WERI-Rb-1 (cell line): ENCODE results near the gene PUDP.
A peak's percentile ranks its signal among the peaks of the same experiment; 100 is the strongest.

Experiments
- DNase-seq: peaks from one replicate; pipeline ENCODE4 v3.0.0-alpha.2; 2020
- H3K27ac ChIP-seq: fragments of 250-450 bp; sonication (Bioruptor Pico); 2 replicates; pipeline ENCODE4 v1.5.1; 2020; ENCODE audit warnings: mild to moderate bottlenecking, moderate library complexity
- H3K27me3 ChIP-seq: fragments of 250-450 bp; sonication (Bioruptor Pico); 2 replicates; pipeline ENCODE4 v1.5.1; 2021; ENCODE audit warnings: mild to moderate bottlenecking, low read depth, moderate library complexity; ENCODE audit not compliant: insufficient read depth, severe bottlenecking
- H3K36me3 ChIP-seq: fragments of 250-450 bp; sonication (Bioruptor Pico); 2 replicates; pipeline ENCODE4 v1.5.1; 2020; ENCODE audit warnings: mild to moderate bottlenecking, moderate library complexity
- H3K4me3 ChIP-seq: 2 replicates; pipeline ENCODE4 v1.5.1; 2011; ENCODE audit warnings: low read depth, mild to moderate bottlenecking, control low read depth, low read length
- H3K9me3 ChIP-seq: fragments of 250-450 bp; sonication (Bioruptor Pico); 2 replicates; pipeline ENCODE4 v1.5.1; 2021; ENCODE audit warnings: mild to moderate bottlenecking, moderate library complexity; ENCODE audit not compliant: severe bottlenecking
- CTCF ChIP-seq: IDR thresholded peaks from 2 replicates; pipeline ENCODE4 v1.5.1; 2011; ENCODE audit warnings: low read depth, mild to moderate bottlenecking, control low read depth, inconsistent platforms, low read length

PUDP gene

DNA sequence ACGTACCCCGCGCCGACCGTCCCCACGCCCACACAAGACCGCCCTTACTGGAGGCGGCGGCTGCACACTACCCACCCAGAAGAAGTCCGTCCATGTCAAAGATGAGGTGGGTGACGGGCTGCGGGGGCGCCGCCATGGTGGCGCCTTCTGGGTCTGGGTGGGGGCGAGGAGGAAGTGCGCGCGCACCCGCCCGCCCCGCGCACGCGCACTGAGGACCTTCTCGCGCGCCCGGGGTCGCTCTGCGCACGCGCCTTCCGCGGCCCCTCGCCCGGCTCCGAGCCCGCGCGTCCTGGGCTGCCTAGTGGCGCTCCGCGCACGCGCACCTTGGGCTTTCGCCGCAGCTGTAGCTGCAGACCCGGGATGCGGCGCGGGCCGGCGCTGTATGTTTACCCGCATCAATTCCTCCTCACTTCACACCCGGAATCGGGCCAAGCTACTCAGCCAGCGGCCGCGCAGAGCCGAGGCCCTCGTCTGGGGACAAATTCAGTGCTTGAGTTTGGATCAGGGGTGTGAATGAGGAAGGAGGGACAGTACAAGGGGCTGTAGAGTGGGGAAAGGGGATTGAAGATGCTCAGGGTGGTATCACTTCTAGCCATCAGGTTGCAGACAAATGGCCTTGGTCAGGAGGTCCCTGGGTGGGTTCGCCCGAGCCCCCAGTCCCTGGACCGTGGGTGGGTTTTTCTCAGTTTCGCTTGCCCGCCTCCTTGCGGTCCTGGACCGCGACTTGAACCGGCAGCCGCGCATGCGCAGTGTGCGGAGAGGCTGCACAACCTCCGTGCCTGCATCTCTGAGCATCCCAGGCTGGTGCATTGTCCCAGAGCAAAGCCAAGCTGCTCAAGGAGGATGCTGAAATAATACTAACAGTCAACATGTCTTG is at the start of gene PUDP:
TSS of gene PUDP (minus strand) at position 176 of the 877 bp plus-strand sequence. CDS start at position 136, 40 bp downstream.
- DNase-seq: peak; percentile 90
- Histone ChIP-seq H3K4me3 (peak within 1 kb of the TSS; percentile 91), H3K27me3 (no peaks in the 10 kb centered on the region), H3K36me3 (no peaks in the 10 kb centered on the region; the same call in 1 of the 2 replicates), H3K27ac (peak within 1 kb of the TSS; percentile 98), H3K9me3 (no peaks in the 10 kb centered on the region)
- peak; percentile 35; the same call in 1 of the 2 replicates for TF ChIP-seq CTCF

DNA sequence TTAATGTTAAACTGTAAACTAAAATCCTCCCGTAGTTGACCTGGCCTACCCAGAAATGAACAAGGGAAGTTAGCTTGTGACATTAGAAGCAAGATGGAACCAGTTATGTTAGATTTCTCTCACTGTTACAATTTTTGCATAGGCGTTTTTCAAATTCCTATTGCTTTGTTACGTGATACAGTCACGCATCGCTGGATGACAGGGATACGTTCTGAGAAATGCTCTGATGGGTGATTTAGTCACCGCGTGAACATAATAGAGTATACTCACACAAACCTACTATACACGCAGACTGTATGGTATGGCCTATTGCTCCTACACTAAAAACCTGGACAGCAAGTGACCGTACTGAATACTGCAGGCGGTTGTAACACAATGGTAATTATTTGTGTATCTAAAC is 46.7 kb upstream of the PUDP start:
- Histone ChIP-seq H3K9me3 (no peaks in the 10 kb centered on the region), H3K36me3 (no peaks in the 10 kb centered on the region), H3K27ac (no peak overlapping the region), H3K4me3 (no peak overlapping the region), H3K27me3 (no peaks in the 10 kb centered on the region)
- TF ChIP-seq CTCF: no peak
- no peak for DNase-seq

- no peak overlapping the region for H3K4me3 ChIP-seq
- no peaks in the 10 kb centered on the region for H3K9me3 ChIP-seq
- H3K27me3 ChIP-seq: no peaks in the 10 kb centered on the region
- TF ChIP-seq CTCF: no peak
- no peak for DNase-seq
- H3K27ac ChIP-seq: no peak overlapping the region
- H3K36me3 ChIP-seq: no peaks in the 10 kb centered on the region
Observed at GRCh38 chrX:7192871-7193270, 44.9 kb upstream of the PUDP start.

DNA sequence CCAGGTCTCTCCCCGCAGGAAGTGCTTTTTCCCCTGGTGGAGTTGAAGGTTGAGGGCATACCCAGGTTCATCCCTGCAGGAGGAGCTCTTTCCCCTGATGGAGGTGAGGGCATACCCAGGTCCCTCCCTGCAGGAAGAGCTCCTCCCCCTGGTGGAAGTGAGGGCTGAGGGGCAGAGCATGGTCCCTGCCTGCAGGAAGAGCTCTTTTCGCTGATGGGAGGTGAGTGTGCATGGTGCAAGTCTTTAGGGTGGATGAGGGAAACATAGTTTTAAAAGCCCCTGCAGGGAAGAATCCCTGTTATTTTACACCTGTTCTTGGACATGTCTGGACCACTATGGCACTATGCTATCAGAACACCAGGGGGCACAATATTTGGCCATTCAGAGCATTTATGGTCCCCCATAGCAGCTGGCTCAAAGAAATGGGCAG is 43.7 kb upstream of the PUDP start:
- TF ChIP-seq CTCF: peak; percentile 59
- no peak overlapping the region for H3K27ac ChIP-seq
- H3K27me3 ChIP-seq: no peaks in the 10 kb centered on the region
- H3K36me3 ChIP-seq: no peaks in the 10 kb centered on the region
- no peaks in the 10 kb centered on the region for H3K9me3 ChIP-seq
- peak; percentile 35 for DNase-seq
- no peak overlapping the region for H3K4me3 ChIP-seq

DNA sequence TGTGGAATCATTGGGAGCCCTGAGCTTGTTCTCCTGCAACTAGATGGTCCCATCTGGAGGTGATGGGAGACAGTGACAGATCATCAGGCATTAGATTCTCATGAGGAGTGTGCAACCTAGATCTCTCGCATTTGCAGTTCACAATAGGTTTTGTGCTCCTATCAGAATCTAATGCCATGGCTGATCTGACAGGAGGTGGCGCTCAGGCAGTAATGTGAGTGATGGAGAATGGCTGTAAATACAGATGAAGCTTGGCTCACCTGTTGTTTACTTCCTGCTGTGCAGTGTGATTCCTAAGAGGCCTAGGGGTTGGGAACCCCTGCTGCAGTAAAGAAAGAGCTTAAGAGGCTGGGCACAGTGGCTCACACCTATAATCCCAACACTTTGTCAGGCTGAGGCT is 42.2 kb upstream of the PUDP start:
- Histone ChIP-seq H3K9me3 (no peaks in the 10 kb centered on the region), H3K27me3 (no peaks in the 10 kb centered on the region), H3K27ac (no peak overlapping the region), H3K4me3 (no peak overlapping the region), H3K36me3 (no peaks in the 10 kb centered on the region)
- TF ChIP-seq CTCF: peak; percentile 15; the same call in 1 of the 2 replicates
- peak; percentile 37 for DNase-seq
